Measurements from ENCODE around the gene SLC10A6.
"Not testable (repeated sequence)": the region's sequence is repeated elsewhere in the genome, so short reads cannot be mapped to it uniquely, and the experiment has no call there.

SLC10A6 gene

DNA sequence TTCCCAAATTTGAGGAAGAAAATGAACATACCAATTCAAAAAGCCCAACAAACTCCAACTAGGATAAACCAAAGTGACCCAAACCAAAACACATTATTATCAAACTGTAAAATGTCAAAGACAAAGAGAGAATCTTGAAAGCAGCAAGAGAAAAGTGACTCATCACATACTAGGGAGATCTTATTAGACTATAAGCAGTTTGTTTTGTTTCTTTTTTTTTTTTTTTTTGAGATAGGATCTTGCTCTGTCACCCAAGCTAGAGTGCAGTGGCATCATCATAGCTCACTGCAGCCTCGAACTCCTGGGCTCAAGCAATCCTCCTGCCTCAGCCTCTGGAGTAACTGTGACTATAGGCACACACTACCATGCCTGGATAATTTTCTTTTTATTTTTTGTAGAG lies 30.5 kb upstream of the SLC10A6 start:
- no peaks in the 10 kb centered on the region for H3K36me3 ChIP-seq (replicated peaks; ENCODE audit: insufficient read depth, low read length)

DNA sequence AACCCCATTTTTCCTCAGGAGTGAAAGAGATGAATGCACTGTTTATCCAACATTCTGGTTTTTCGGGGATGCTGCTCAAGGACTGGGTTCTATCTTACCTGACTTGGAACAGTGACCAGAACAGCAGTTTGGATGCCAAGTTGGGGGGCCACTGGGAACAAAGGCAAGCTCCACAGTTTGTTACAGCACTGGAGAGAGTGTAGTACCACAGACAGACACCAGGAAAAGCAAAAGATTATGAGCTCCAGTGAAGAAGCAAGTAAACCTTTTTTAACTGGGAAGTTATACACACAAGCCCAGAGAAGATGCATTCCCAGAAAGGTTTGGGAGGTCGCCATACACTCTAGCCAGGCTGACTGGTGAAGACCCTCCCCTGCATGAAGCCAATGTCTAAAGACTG lies 29.5 kb upstream of the SLC10A6 start:
- no peak overlapping the region for H3K4me3 ChIP-seq (ENCODE audit: low read length)
- no peaks in the 10 kb centered on the region for H3K9me3 ChIP-seq (replicated peaks; ENCODE audit: insufficient read depth, low read length)
- TF ChIP-seq, protein P1, sequence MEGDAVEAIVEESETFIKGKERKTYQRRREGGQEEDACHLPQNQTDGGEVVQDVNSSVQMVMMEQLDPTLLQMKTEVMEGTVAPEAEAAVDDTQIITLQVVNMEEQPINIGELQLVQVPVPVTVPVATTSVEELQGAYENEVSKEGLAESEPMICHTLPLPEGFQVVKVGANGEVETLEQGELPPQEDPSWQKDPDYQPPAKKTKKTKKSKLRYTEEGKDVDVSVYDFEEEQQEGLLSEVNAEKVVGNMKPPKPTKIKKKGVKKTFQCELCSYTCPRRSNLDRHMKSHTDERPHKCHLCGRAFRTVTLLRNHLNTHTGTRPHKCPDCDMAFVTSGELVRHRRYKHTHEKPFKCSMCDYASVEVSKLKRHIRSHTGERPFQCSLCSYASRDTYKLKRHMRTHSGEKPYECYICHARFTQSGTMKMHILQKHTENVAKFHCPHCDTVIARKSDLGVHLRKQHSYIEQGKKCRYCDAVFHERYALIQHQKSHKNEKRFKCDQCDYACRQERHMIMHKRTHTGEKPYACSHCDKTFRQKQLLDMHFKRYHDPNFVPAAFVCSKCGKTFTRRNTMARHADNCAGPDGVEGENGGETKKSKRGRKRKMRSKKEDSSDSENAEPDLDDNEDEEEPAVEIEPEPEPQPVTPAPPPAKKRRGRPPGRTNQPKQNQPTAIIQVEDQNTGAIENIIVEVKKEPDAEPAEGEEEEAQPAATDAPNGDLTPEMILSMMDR (IDR thresholded peaks at IDR 0.05; ENCODE audit: low read length), result no peak
- TF ChIP-seq EZH2 (optimal IDR thresholded peaks at IDR 0.05; ENCODE audit: low read depth, low read length) (no peak), EZH2phosphoT487 (IDR thresholded peaks at IDR 0.05; ENCODE audit: low read length) (no peak)
- H3F3A ChIP-seq (ENCODE audit: insufficient read depth, low read length), result no peaks in the 10 kb centered on the region
- no peak overlapping the region for H3K27ac ChIP-seq (ENCODE audit: low read length)
- H3K9me2 ChIP-seq (replicated peaks; ENCODE audit: insufficient read depth, low read length), result no peaks in the 10 kb centered on the region
- H2AFZ ChIP-seq (ENCODE audit: low read length), result no peak overlapping the region
- H3K27me3 ChIP-seq (replicated peaks; ENCODE audit: insufficient read depth, low read length), result no peaks in the 10 kb centered on the region
- no peak overlapping the region for H3K4me2 ChIP-seq (ENCODE audit: low read depth, low read length)
- DNase-seq, result no peak
- no peak overlapping the region for H3K9ac ChIP-seq (ENCODE audit: low read length)
- no peaks in the 10 kb centered on the region for H3K4me1 ChIP-seq (ENCODE audit: low read length)
- no peaks in the 10 kb centered on the region for H4K20me1 ChIP-seq (ENCODE audit: insufficient read depth, low read length)
- H3K36me3 ChIP-seq (replicated peaks; ENCODE audit: insufficient read depth, low read length), result no peaks in the 10 kb centered on the region
- no peaks in the 10 kb centered on the region for H3K79me2 ChIP-seq (ENCODE audit: low read length)

More for the DNA sequence above, 30.5 kb upstream of the SLC10A6 start:
- Histone ChIP-seq H4K20me1 (ENCODE audit: insufficient read depth, low read length) (no peaks in the 10 kb centered on the region), H3K79me2 (ENCODE audit: low read length) (no peaks in the 10 kb centered on the region), H3K27me3 (replicated peaks; ENCODE audit: insufficient read depth, low read length) (no peaks in the 10 kb centered on the region), H3F3A (ENCODE audit: insufficient read depth, low read length) (no peaks in the 10 kb centered on the region), H3K9ac (ENCODE audit: low read length) (no peak overlapping the region), H3K4me3 (ENCODE audit: low read length) (no peak overlapping the region), H3K9me3 (replicated peaks; ENCODE audit: insufficient read depth, low read length) (no peaks in the 10 kb centered on the region), H3K4me2 (ENCODE audit: low read depth, low read length) (no peak overlapping the region), H3K4me1 (ENCODE audit: low read length) (no peaks in the 10 kb centered on the region), H3K9me2 (replicated peaks; ENCODE audit: insufficient read depth, low read length) (no peaks in the 10 kb centered on the region), H3K27ac (ENCODE audit: low read length) (no peak overlapping the region), H2AFZ (ENCODE audit: low read length) (no peak overlapping the region)
- no peak for DNase-seq
- no peak for TF ChIP-seq EZH2phosphoT487 (IDR thresholded peaks at IDR 0.05; ENCODE audit: low read length)
- TF ChIP-seq, protein P1 (IDR thresholded peaks at IDR 0.05; ENCODE audit: low read length), result no peak
- no peak for TF ChIP-seq EZH2 (optimal IDR thresholded peaks at IDR 0.05; ENCODE audit: low read depth, low read length)

DNA sequence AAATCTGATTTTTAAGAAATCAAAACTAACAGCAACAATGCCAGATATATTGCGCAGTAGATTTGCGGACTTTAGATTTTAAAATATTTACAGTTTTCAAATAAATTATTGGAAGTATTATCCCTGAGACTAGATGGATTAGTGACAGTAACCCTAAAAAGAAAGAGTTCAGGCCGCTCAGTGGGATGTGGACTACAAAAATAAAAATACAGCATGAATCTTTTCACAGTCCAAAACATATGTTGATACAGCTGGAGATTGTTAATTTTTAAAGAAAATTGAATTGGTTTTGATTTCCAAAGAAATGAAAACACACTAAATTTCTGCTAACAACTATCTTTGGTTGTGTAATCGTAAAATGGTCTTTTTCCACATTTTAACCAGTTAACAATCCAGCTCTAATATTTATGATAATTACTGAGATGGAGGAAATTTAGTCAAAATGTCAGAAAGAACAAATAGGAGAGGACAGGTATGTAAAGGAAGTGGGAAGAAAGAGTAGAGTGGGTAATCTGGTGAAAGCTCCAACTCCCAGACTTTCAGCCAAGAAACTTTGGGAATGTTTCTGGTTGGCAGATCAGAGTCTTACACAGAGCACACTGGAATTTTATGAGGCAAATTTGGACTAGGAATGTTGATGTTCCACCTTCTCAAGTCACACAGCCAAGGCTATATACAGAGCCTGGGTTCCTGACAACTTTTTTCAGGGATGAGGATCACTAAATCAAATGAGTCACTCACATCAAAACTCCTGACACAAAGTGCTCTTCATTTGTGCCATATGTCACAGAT lies 27.9 kb upstream of the SLC10A6 start:
- Histone ChIP-seq H3K4me2 (ENCODE audit: low read depth, low read length) (no peak overlapping the region), H3K79me2 (ENCODE audit: low read length) (no peaks in the 10 kb centered on the region), H3K9me2 (replicated peaks; ENCODE audit: insufficient read depth, low read length) (no peaks in the 10 kb centered on the region), H3K27ac (ENCODE audit: low read length) (no peak overlapping the region), H2AFZ (ENCODE audit: low read length) (no peak overlapping the region), H3K4me3 (ENCODE audit: low read length) (no peak overlapping the region), H3K9ac (ENCODE audit: low read length) (no peak overlapping the region), H3F3A (ENCODE audit: insufficient read depth, low read length) (no peaks in the 10 kb centered on the region), H3K36me3 (replicated peaks; ENCODE audit: insufficient read depth, low read length) (no peaks in the 10 kb centered on the region), H4K20me1 (ENCODE audit: insufficient read depth, low read length) (no peaks in the 10 kb centered on the region), H3K9me3 (replicated peaks; ENCODE audit: insufficient read depth, low read length) (no peaks in the 10 kb centered on the region), H3K4me1 (ENCODE audit: low read length) (no peaks in the 10 kb centered on the region), H3K27me3 (replicated peaks; ENCODE audit: insufficient read depth, low read length) (no peaks in the 10 kb centered on the region)
- TF ChIP-seq, protein P1 (IDR thresholded peaks at IDR 0.05; ENCODE audit: low read length), result no peak
- no peak for TF ChIP-seq EZH2phosphoT487 (IDR thresholded peaks at IDR 0.05; ENCODE audit: low read length)
- no peak for TF ChIP-seq EZH2 (optimal IDR thresholded peaks at IDR 0.05; ENCODE audit: low read depth, low read length)
- DNase-seq, result no peak

DNA sequence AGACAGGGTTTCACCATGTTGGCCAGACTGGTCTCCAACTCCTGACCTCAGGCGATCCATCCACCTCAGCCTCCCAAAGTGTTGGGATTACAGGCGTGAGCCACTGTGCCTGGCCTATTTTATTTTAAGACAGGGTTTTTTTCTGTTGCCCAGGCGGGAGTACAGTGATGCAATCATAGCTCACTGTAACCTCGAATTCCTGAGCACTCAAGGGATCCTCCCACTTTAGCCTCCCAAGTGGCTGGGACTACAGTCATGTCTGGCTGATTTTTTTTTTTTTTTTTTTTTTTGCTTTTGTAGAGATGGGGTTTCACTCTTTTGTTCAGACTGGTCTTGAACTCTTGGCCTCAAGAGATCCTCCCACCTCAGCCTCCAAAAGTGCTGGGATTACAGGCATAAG lies 26.3 kb upstream of the SLC10A6 start:
- H3K9me2 ChIP-seq (replicated peaks; ENCODE audit: insufficient read depth, low read length); H3K36me3 ChIP-seq (replicated peaks; ENCODE audit: insufficient read depth, low read length); H3K9ac ChIP-seq (ENCODE audit: low read length); H3K27me3 ChIP-seq (replicated peaks; ENCODE audit: insufficient read depth, low read length); H3K4me2 ChIP-seq (ENCODE audit: low read depth, low read length); H2AFZ ChIP-seq (ENCODE audit: low read length); H3K27ac ChIP-seq (ENCODE audit: low read length); H3F3A ChIP-seq (ENCODE audit: insufficient read depth, low read length); DNase-seq; H3K4me3 ChIP-seq (ENCODE audit: low read length); H3K79me2 ChIP-seq (ENCODE audit: low read length); H3K9me3 ChIP-seq (replicated peaks; ENCODE audit: insufficient read depth, low read length); H4K20me1 ChIP-seq (ENCODE audit: insufficient read depth, low read length); H3K4me1 ChIP-seq (ENCODE audit: low read length): not testable (repeated sequence)
